ENCODE data around the gene VIP. TPM values are rescaled to one million over a fixed set of nuclear protein-coding genes. Genes with fewer than 3 reads are reported as not detected.

The VIP gene
- polyA plus RNA-seq, 2 of the 4 experiments (the other 2 are of a cell fraction), result 0.31 TPM; not detected in 1

- no peak overlapping the region for H3K4me3 ChIP-seq
- 0% methylated on average over 1 of the region's 1 CpG for whole genome bisulfite sequencing (ENCODE audit: missing lambda C conversion rate)
- H3K27ac ChIP-seq, result no peak overlapping the region; a peak in 1 of 6 replicates
- H3K4me2 ChIP-seq, result peak overlapping the region; percentile 32; the same call in 2 of the 3 replicates
- POLR2A ChIA-PET, result no interaction called here
- DNase-seq (ENCODE audit: low read depth in 1 of 2, low spot score in 1 of 2) (peak in 1 of 2 experiments; percentile 7), FAIRE-seq (no peak), ATAC-seq (0 out of 6 replicates have a peak, but pooled peaks of 1 of the 2 experiments have one; percentile 54)
- no peaks in the 10 kb centered on the region for H3K9me3 ChIP-seq
- 0 out of 3 replicates have a peak, but pooled peaks cover 7% of the 10 kb centered on the region for H3K4me1 ChIP-seq
- no peak for TF ChIP-seq CBX8 (IDR thresholded peaks at IDR 0.05)
- TF ChIP-seq MAZ (IDR thresholded peaks at IDR 0.05; ENCODE audit: borderline replicate concordance, low read depth, low read length), result no peak
- 0 out of 2 replicates have a peak, but pooled peaks have one; percentile 17 for TF ChIP-seq JUNB (IDR thresholded peaks at IDR 0.05)
- CTCF ChIA-PET, result no interaction called here
Measured at GRCh38 chr6:152723398-152723797, 27.2 kb upstream of the VIP start.

- TF ChIP-seq CHD2 (IDR thresholded peaks at IDR 0.05; ENCODE audit: low read length, partially characterized antibody), result no peak
- no peak for TF ChIP-seq HOXB13 (CRISPR knock-in tag; IDR thresholded peaks at IDR 0.05; ENCODE audit: low read depth)
- TF ChIP-seq MAFK (IDR thresholded peaks at IDR 0.05; ENCODE audit: partially characterized antibody), result no peak
- no peak for TF ChIP-seq NPAS2 (CRISPR knock-in tag; IDR thresholded peaks at IDR 0.05; ENCODE audit: borderline replicate concordance)
- no peak for TF ChIP-seq ATOH8 (CRISPR knock-in tag; IDR thresholded peaks at IDR 0.05; ENCODE audit: low read depth)
- TF ChIP-seq KDM1A (IDR thresholded peaks at IDR 0.05; ENCODE audit: low read depth), result no peak
- TF ChIP-seq NR3C1 (IDR thresholded peaks at IDR 0.05), result no peak
- no peak for TF ChIP-seq FOSB (CRISPR knock-in tag; IDR thresholded peaks at IDR 0.05)
- no peak for TF ChIP-seq HMGXB4 (CRISPR knock-in tag; IDR thresholded peaks at IDR 0.05; ENCODE audit: borderline replicate concordance)
- TF ChIP-seq ZSCAN20 (CRISPR knock-in tag; IDR thresholded peaks at IDR 0.05), result no peak
- H3K4me3 ChIP-seq, result no peak overlapping the region
- CTCF ChIA-PET, result no interaction called here
- H3K27ac ChIP-seq, result no peak overlapping the region
- ATAC-seq, result no peak
- no peak for DNase-seq (ENCODE audit: low read depth in 1 of 2, low spot score in 1 of 2)
- no peak overlapping the region for H3K4me2 ChIP-seq
- 65% methylated on average over 4 of the region's 4 CpGs for WGBS (ENCODE audit: missing lambda C conversion rate)
- POLR2A ChIA-PET, result no interaction called here
- no peaks in the 10 kb centered on the region for H3K9me3 ChIP-seq
- FAIRE-seq, result no peak
- H3K4me1 ChIP-seq, result 0 out of 3 replicates have a peak, but pooled peaks cover 7% of the 10 kb centered on the region
Measured at GRCh38 chr6:152726313-152726712, 24.3 kb upstream of the VIP start.

- no peak overlapping the region for H3K4me3 ChIP-seq
- CTCF ChIA-PET, result interaction anchor here (1.8 to 2.1 kb wide), 2 partner anchors 10 to 220 kb away, joined by 4 to 5 read pairs; no protein-coding TSS in a partner anchor
- 0 out of 3 replicates have a peak, but pooled peaks cover 7% of the 10 kb centered on the region for H3K4me1 ChIP-seq
- TF ChIP-seq TFCP2L1 (CRISPR knock-in tag; IDR thresholded peaks at IDR 0.05) (no peak), NPAS2 (CRISPR knock-in tag; IDR thresholded peaks at IDR 0.05; ENCODE audit: borderline replicate concordance) (no peak), RNF2 (IDR thresholded peaks at IDR 0.05; ENCODE audit: borderline replicate concordance, low read depth) (no peak), BHLHE40 (IDR thresholded peaks at IDR 0.05; ENCODE audit: low read depth, low read length) (no peak), HDAC2 (IDR thresholded peaks at IDR 0.05) (no peak), ZFP36 (IDR thresholded peaks at IDR 0.05; ENCODE audit: borderline replicate concordance, partially characterized antibody) (no peak), FOXS1 (CRISPR knock-in tag; IDR thresholded peaks at IDR 0.05) (no peak), JUN (IDR thresholded peaks at IDR 0.05) (no peak), TP53 (CRISPR knock-in tag; IDR thresholded peaks at IDR 0.05) (no peak), POLR2AphosphoS2 (conservative IDR thresholded peaks at IDR 0.05; ENCODE audit: low read length) (no peak), HES2 (IDR thresholded peaks at IDR 0.05) (no peak), EP300 (IDR thresholded peaks at IDR 0.05) (no peak), CBX2 (IDR thresholded peaks at IDR 0.05; ENCODE audit: borderline replicate concordance, low read depth) (no peak), HOXA7 (CRISPR knock-in tag; IDR thresholded peaks at IDR 0.05) (no peak)
- no peak for FAIRE-seq
- DNase-seq (ENCODE audit: low read depth in 1 of 2, low spot score in 1 of 2), result no peak
- peak in 1 of 2 experiments; percentile 56; a peak in 2 of 6 replicates for ATAC-seq
- H3K27ac ChIP-seq, result no peak overlapping the region
- no peak overlapping the region for H3K4me2 ChIP-seq
- no peaks in the 10 kb centered on the region for H3K9me3 ChIP-seq
- WGBS (ENCODE audit: missing lambda C conversion rate), result 76% methylated on average over 3 of the region's 3 CpGs
- POLR2A ChIA-PET, result interaction anchor here (0.7 kb wide), 1 partner anchor 1676 kb away, joined by 3 read pairs; no protein-coding TSS in a partner anchor
Measured at GRCh38 chr6:152727507-152727906, 23.1 kb upstream of the VIP start.
